Kidney (tissue), 14 donors: ENCODE results near the gene LYRM2. TPM values are rescaled to one million over a fixed set of nuclear protein-coding genes. Genes with fewer than 3 reads are reported as not detected.

Source experiments
- DNase-seq, 5 donors: peaks; one replicate each; pipeline ENCODE4 v3.0.0-alpha.2; 2013 to 2020
- FAIRE-seq: peaks from 2 replicates; lab custom pipeline; 2012; peaks lifted over from hg19 to GRCh38; lab: Jason Lieb, UNC
- H3K27ac ChIP-seq, 2 donors: one replicate each; pipeline ENCODE4 v1.7.0; 2013; ENCODE audit warnings: low read depth in 2 of 2, low read length in 2 of 2, inconsistent platforms in 1 of 2
- H3K27me3 ChIP-seq: one replicate; pipeline ENCODE4 v1.7.1; 2013; ENCODE audit warnings: low read length, inconsistent platforms; ENCODE audit not compliant: control insufficient read depth, insufficient read depth
- H3K36me3 ChIP-seq, 3 donors: one replicate each; pipeline versions ENCODE4 v1.7.0 to v1.7.1; 2013; ENCODE audit warnings: low read length in 3 of 3, control low read depth in 1 of 3, inconsistent platforms in 1 of 3; ENCODE audit not compliant: insufficient read depth in 3 of 3, control insufficient read depth in 2 of 3
- H3K4me1 ChIP-seq, 3 donors: one replicate each; pipeline versions ENCODE4 v1.7.0 to v1.7.1; 2013; ENCODE audit warnings: low read length in 3 of 3, inconsistent platforms in 1 of 3, low read depth in 1 of 3; ENCODE audit not compliant: control insufficient read depth in 2 of 3, insufficient read depth in 2 of 3
- H3K4me3 ChIP-seq, 3 donors: one replicate each; pipeline versions ENCODE4 v1.7.0 to v1.8.1; 2013; ENCODE audit warnings: low read length in 3 of 3, control low read depth in 1 of 3, inconsistent platforms in 1 of 3
- H3K9ac ChIP-seq, 3 donors: one replicate each; pipeline versions ENCODE4 v1.7.0 to v1.7.1; 2013; ENCODE audit warnings: low read length in 3 of 3, control low read depth in 1 of 3, inconsistent platforms in 1 of 3
- H3K9me3 ChIP-seq, 3 donors: one replicate each; pipeline versions ENCODE4 v1.7.0 to v1.7.1; 2013; ENCODE audit warnings: low read length in 3 of 3, control low read depth in 1 of 3, inconsistent platforms in 1 of 3; ENCODE audit not compliant: control insufficient read depth in 2 of 3, insufficient read depth in 1 of 3
- CTCF ChIP-seq: IDR thresholded peaks from 3 replicates; pipeline ENCODE4 v1.5.1; 2012; ENCODE audit warnings: mild to moderate bottlenecking, moderate library complexity, borderline replicate concordance; ENCODE audit not compliant: insufficient read depth; ENCODE audit errors: extremely low read depth
- intact Hi-C: fragments of 100-400 bp; cut with DNase I; formaldehyde crosslinking; loops from one replicate; pipeline ENCODE4 v1.11.1; 2022
- polyA plus RNA-seq: library from polyadenylated mRNA; stranded (reverse); fragments of 350-450 nt; fragmentation: Illumina TruSeq; extraction: RNeasy Lipid Tissue Mini Kit (QIAGEN cat#74804); gene quantifications from one replicate; pipeline ENCODE4 v1.2.3, GENCODE V29; 2014; ENCODE audit warnings: low read depth, low replicate concordance; ENCODE audit not compliant: insufficient read depth
- total RNA-seq: library from RNA; stranded (reverse); fragmentation: NEBNext Ultra II Directional; extraction: Animal tissue kit (Norgen Biotek cat#: 25700); gene quantifications from one replicate; pipeline ENCODE4 v1.2.1, GENCODE V29; 2021
- donor health status: control.
- donor health status: control.
- donor health status: control.
- donor health status: control.
- donor health status: control.
- donor health status: DM: yes; HTN: yes; CAD: no.
- donor health status: Normal renal cell carcinoma (clear cell type).

LYRM2 gene
- total and polyA plus RNA-seq, 2 donors from 2014 or later: 22.6 to 42.8 TPM

- intact Hi-C loops: no loop called here
Observed at GRCh38 chr6:89662659-89663223, 24.2 kb upstream of the LYRM2 start.

GRCh38 chr6:89661559-89661958 is 23.0 kb upstream of the LYRM2 start:
- Histone ChIP-seq H3K27me3 (no peaks in the 10 kb centered on the region), H3K4me1 (no peaks in the 10 kb centered on the region), H3K4me3 (no peak overlapping the region), H3K9me3 (no peaks in the 10 kb centered on the region), H3K27ac (no peak overlapping the region), H3K9ac (no peak overlapping the region), H3K36me3 (peaks cover 8 to 48% (median 36%) of the 10 kb centered on the region in 3 donors)
- intact Hi-C loops: no loop called here
- no peak for DNase-seq
- no peak for FAIRE-seq
- TF ChIP-seq CTCF: no peak

More at GRCh38 chr6:89662659-89663223, 24.2 kb upstream of the LYRM2 start:
- H3K9ac ChIP-seq: no peak overlapping the region
- H3K4me3 ChIP-seq: no peak overlapping the region
- TF ChIP-seq CTCF: no peak
- no peaks in the 10 kb centered on the region for H3K27me3 ChIP-seq
- H3K4me1 ChIP-seq: no peaks in the 10 kb centered on the region
- no peak for DNase-seq
- no peaks in the 10 kb centered on the region for H3K9me3 ChIP-seq
- no peak overlapping the region for H3K27ac ChIP-seq
- H3K36me3 ChIP-seq: peaks cover 5 to 43% (median 26%) of the 10 kb centered on the region in 3 donors
- no peak for FAIRE-seq

- no peak overlapping the region for H3K9ac ChIP-seq
Observed at GRCh38 chr6:89660981-89661380, 22.4 kb upstream of the LYRM2 start.

More at GRCh38 chr6:89660981-89661380, 22.4 kb upstream of the LYRM2 start:
- TF ChIP-seq CTCF: no peak
- no peak for DNase-seq
- H3K27ac ChIP-seq: no peak overlapping the region
- intact Hi-C loops: no loop called here
- no peaks in the 10 kb centered on the region for H3K4me1 ChIP-seq
- no peak for FAIRE-seq
- no peak overlapping the region for H3K4me3 ChIP-seq
- no peaks in the 10 kb centered on the region for H3K9me3 ChIP-seq
- peaks cover 8 to 46% (median 37%) of the 10 kb centered on the region in 3 donors for H3K36me3 ChIP-seq
- H3K27me3 ChIP-seq: no peaks in the 10 kb centered on the region
